ENCODE data around the gene PSMF1.

The PSMF1 gene

GRCh38 chr20:1118336-1119127 lies at the start of gene PSMF1:
TSS of gene PSMF1 (plus strand) at chr20:1118602. CDS start at chr20:1118774, 172 bp downstream.
- peak; percentile 94 for DNase-seq (ENCODE audit: low spot score)

GRCh38 chr20:1072258-1072657 lies 46.1 kb upstream of the PSMF1 start:
- no peak for DNase-seq (ENCODE audit: low spot score)

- DNase-seq (ENCODE audit: low spot score) = peak; percentile 45
These were observed 42.8 kb upstream of the PSMF1 start for GRCh38 chr20:1075616-1076015.

- DNase-seq (ENCODE audit: low spot score) = no peak
These were observed 36.5 kb upstream of the PSMF1 start for GRCh38 chr20:1081891-1082290.

- peak; percentile 40 for DNase-seq (ENCODE audit: low spot score)
These were observed 34.8 kb upstream of the PSMF1 start for GRCh38 chr20:1083431-1084080.

GRCh38 chr20:1085492-1086276 lies 32.7 kb upstream of the PSMF1 start:
- DNase-seq (ENCODE audit: low spot score) = no peak

- DNase-seq (ENCODE audit: low spot score) = no peak
These were observed 31.9 kb upstream of the PSMF1 start for GRCh38 chr20:1086277-1087213.

GRCh38 chr20:1087311-1087905 lies 31.0 kb upstream of the PSMF1 start:
- DNase-seq (ENCODE audit: low spot score) = no peak

GRCh38 chr20:1094751-1095150 lies 23.7 kb upstream of the PSMF1 start:
- DNase-seq (ENCODE audit: low spot score) = no peak

- DNase-seq (ENCODE audit: low spot score) = no peak
These were observed 16.9 kb upstream of the PSMF1 start for GRCh38 chr20:1101533-1101932.

GRCh38 chr20:1102016-1102415 lies 16.4 kb upstream of the PSMF1 start:
- no peak for DNase-seq (ENCODE audit: low spot score)

- DNase-seq (ENCODE audit: low spot score) = no peak
These were observed 14.7 kb upstream of the PSMF1 start for GRCh38 chr20:1103751-1104150.

- DNase-seq (ENCODE audit: low spot score) = no peak
These were observed 12.7 kb upstream of the PSMF1 start for GRCh38 chr20:1105599-1106194.

GRCh38 chr20:1107176-1107575 lies 11.2 kb upstream of the PSMF1 start:
- no peak for DNase-seq (ENCODE audit: low spot score)

- peak; percentile 66 for DNase-seq (ENCODE audit: low spot score)
These were observed 9.9 kb upstream of the PSMF1 start for GRCh38 chr20:1108437-1108920.

- DNase-seq (ENCODE audit: low spot score) = no peak
These were observed 5.5 kb upstream of the PSMF1 start for GRCh38 chr20:1112908-1113307.

GRCh38 chr20:1118004-1118335 lies 432 bp upstream of the PSMF1 start:
- DNase-seq (ENCODE audit: low spot score) = no peak

GRCh38 chr20:1119128-1119505 lies 715 bp downstream of the PSMF1 start:
- DNase-seq (ENCODE audit: low spot score) = peak; percentile 7

- no peak for DNase-seq (ENCODE audit: low spot score)
These were observed 1.1 kb downstream of the PSMF1 start for GRCh38 chr20:1119524-1119923.

GRCh38 chr20:1121429-1121828 lies 3.0 kb downstream of the PSMF1 start:
- no peak for DNase-seq (ENCODE audit: low spot score)

Data from NAMALWA (cell line).